Ascending aorta (tissue), 2 donors: Measurements from ENCODE around the gene MUC6. TPM values are rescaled to one million over a fixed set of nuclear protein-coding genes. Genes with fewer than 3 reads are reported as not detected.

ENCODE experiments used
- DNase-seq, 2 donors: peaks; one replicate each; pipeline ENCODE4 v3.0.0-alpha.2; 2019; ENCODE audit warnings: low spot score in 2 of 2
- H3K27ac ChIP-seq, 2 donors: fragments of 200-600 bp; sonication (generic); one replicate each; pipeline ENCODE4 v1.5.1; 2016 to 2017; ENCODE audit warnings: mild to moderate bottlenecking in 1 of 2
- H3K27me3 ChIP-seq: fragments of 200-600 bp; sonication (generic); one replicate; pipeline ENCODE4 v1.5.1; 2017
- H3K36me3 ChIP-seq, 2 donors: fragments of 200-600 bp; sonication (generic); one replicate each; pipeline ENCODE4 v1.5.1; 2016
- H3K4me1 ChIP-seq, 2 donors: fragments of 200-600 bp; sonication (generic); one replicate each; pipeline ENCODE4 v1.5.1; 2016 to 2017; ENCODE audit warnings: mild to moderate bottlenecking in 1 of 2
- H3K4me3 ChIP-seq, 2 donors: fragments of 200-600 bp; sonication (generic); one replicate each; pipeline ENCODE4 v1.5.1; 2016 to 2017; ENCODE audit warnings: mild to moderate bottlenecking in 1 of 2
- H3K9me3 ChIP-seq, 2 donors: fragments of 200-600 bp; sonication (generic); one replicate each; pipeline ENCODE4 v1.5.1; 2016
- intact Hi-C: fragments of 100-400 bp; cut with DNase I; formaldehyde crosslinking; loops from one replicate; pipeline ENCODE4 v1.15.1; 2023
- total RNA-seq: library from RNA; depleted of rRNA; stranded (reverse); fragments of >200 nt; gene quantifications from one replicate; pipeline ENCODE4 v1.1.0, GENCODE V29; 2016
- TF ChIP-seq, protein P1 (sequence below), 3 experiments: fragments of 200-600 bp in 2 of 3; fragments of 450-650 bp in 1 of 3; sonication (generic) in 2 of 3; IDR thresholded peaks; one replicate each; pipeline ENCODE4 v1.5.1; 2016 to 2019; ENCODE audit warnings: antibody characterized with exemption in 3 of 3, mild to moderate bottlenecking in 1 of 3, moderate library complexity in 1 of 3

The MUC6 gene
- total RNA-seq, 1 donor from 2014 or later, result not detected

DNA sequence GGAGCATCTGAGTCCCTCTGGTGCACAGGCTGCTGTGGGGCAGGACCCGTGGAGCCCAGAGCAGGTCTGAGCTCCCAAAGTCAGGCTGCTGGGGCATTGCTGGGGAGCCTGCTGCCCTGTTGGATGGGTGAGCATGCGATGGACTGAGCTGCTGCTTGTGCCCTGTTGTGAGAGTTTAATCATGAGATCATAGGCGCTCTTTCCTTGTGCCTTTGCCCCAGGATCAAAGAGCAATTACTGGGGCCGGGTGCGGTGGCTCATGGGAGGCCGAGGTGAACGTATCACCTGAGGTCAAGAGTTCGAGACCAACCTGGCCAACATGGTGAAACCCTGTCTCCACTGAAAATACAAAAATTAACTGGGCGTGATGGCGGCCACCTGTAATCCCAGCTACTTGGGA is 37.5 kb downstream of the MUC6 start:
- intact Hi-C loops, result no loop called here
- peaks cover 55 to 74% of the 10 kb centered on the region in 2 donors for H3K36me3 ChIP-seq

DNA sequence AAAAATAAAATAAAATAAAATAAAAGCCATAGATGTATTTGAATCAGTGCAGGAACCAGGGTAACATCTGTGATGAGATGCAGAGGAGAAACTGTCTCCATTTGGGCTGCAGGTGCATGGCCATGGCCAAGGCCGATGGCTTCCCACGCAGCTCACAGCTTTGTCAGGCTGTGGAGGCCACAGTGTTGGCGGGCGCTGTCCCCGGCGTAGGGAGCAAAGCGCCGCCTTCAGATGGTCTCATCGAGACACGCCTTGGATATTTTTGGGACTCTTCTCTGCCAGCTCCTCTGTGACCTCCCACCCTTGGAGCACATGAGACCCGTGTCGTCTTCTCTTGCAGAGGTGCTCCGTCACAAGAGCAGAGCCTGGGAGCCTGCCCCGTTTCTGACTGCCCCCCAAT is 38.6 kb downstream of the MUC6 start:
- DNase-seq, result no peak
- Histone ChIP-seq H3K4me3 (no peak overlapping the region), H3K36me3 (peaks cover 59 to 75% of the 10 kb centered on the region in 2 donors), H3K27me3 (no peaks in the 10 kb centered on the region), H3K27ac (no peak overlapping the region), H3K9me3 (no peaks in the 10 kb centered on the region), H3K4me1 (no peaks in the 10 kb centered on the region)
- intact Hi-C loops, result no loop called here
- TF ChIP-seq, protein P1, sequence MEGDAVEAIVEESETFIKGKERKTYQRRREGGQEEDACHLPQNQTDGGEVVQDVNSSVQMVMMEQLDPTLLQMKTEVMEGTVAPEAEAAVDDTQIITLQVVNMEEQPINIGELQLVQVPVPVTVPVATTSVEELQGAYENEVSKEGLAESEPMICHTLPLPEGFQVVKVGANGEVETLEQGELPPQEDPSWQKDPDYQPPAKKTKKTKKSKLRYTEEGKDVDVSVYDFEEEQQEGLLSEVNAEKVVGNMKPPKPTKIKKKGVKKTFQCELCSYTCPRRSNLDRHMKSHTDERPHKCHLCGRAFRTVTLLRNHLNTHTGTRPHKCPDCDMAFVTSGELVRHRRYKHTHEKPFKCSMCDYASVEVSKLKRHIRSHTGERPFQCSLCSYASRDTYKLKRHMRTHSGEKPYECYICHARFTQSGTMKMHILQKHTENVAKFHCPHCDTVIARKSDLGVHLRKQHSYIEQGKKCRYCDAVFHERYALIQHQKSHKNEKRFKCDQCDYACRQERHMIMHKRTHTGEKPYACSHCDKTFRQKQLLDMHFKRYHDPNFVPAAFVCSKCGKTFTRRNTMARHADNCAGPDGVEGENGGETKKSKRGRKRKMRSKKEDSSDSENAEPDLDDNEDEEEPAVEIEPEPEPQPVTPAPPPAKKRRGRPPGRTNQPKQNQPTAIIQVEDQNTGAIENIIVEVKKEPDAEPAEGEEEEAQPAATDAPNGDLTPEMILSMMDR (IDR thresholded peaks at IDR 0.05), result no peak

More for the DNA sequence above, 37.5 kb downstream of the MUC6 start:
- TF ChIP-seq, protein P1 (IDR thresholded peaks at IDR 0.05), result no peak
- Histone ChIP-seq H3K4me3 (no peak overlapping the region), H3K27me3 (no peaks in the 10 kb centered on the region), H3K9me3 (no peaks in the 10 kb centered on the region), H3K4me1 (no peaks in the 10 kb centered on the region), H3K27ac (no peak overlapping the region)
- no peak for DNase-seq

DNA sequence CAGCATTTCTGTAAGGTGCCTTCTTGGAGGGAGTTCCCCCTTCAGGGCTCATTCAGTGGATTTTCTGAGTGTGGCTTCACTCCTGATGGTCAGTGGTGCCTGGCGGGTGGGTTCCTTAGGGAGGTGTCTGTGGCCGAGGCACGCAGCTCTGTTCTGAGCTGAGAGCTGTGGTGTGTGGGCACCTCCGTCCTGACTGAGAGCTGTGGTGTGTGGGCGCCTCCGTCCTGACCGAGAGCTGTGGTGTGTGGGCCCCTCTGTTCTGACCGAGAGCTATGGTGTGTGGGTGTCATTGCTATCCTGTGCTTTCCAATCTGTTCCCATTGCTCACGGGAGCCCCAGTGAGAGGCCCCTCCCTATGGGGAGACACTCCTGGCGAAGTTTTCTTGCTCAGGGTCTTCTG is 39.8 kb downstream of the MUC6 start:
- Histone ChIP-seq H3K9me3 (no peaks in the 10 kb centered on the region), H3K4me1 (no peaks in the 10 kb centered on the region), H3K36me3 (peaks cover 59 to 75% of the 10 kb centered on the region in 2 donors), H3K27ac (no peak overlapping the region), H3K4me3 (no peak overlapping the region), H3K27me3 (no peaks in the 10 kb centered on the region)
- intact Hi-C loops, result no loop called here
- no peak for DNase-seq
- TF ChIP-seq, protein P1 (IDR thresholded peaks at IDR 0.05), result no peak

DNA sequence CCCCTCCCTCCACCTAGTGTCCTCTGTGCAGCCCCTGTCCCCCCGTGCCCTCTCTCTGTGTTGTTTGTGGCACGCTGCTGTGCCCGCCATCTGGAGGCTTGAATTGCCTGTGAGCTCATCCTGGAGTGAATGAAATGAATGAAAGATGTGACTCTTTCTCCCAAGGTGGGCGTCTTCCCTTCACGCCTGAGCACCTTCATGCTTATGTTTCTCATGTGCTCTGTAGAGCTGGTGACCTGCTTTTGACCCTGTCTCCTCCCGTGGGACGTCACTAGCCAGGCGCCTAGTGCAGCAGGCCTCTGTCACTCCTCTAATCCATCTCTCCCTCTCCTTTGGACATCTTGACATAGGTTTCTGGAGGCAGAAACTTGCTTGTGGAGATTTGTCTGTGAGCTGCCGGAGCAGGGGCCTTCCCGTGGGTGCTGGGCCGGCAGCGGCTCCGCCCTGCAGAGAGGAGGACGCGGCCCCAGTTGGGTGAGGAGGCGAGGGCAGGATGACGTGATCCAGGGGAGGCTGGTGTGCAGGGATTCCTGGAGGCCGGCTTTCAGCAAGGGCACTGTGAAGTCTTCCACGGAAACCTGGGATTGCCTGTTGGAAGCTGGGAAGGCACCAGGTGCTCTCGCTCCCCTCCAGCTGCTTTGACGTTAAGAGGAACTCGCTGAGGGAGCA is 40.6 kb downstream of the MUC6 start:
- DNase-seq, result no peak
- H3K36me3 ChIP-seq, result peaks cover 51 to 73% of the 10 kb centered on the region in 2 donors
- intact Hi-C loops, result no loop called here
- H3K9me3 ChIP-seq, result no peaks in the 10 kb centered on the region
- H3K27ac ChIP-seq, result no peak overlapping the region
- no peaks in the 10 kb centered on the region for H3K4me1 ChIP-seq
- TF ChIP-seq, protein P1 (IDR thresholded peaks at IDR 0.05), result no peak
- no peak overlapping the region for H3K4me3 ChIP-seq
- no peaks in the 10 kb centered on the region for H3K27me3 ChIP-seq

DNA sequence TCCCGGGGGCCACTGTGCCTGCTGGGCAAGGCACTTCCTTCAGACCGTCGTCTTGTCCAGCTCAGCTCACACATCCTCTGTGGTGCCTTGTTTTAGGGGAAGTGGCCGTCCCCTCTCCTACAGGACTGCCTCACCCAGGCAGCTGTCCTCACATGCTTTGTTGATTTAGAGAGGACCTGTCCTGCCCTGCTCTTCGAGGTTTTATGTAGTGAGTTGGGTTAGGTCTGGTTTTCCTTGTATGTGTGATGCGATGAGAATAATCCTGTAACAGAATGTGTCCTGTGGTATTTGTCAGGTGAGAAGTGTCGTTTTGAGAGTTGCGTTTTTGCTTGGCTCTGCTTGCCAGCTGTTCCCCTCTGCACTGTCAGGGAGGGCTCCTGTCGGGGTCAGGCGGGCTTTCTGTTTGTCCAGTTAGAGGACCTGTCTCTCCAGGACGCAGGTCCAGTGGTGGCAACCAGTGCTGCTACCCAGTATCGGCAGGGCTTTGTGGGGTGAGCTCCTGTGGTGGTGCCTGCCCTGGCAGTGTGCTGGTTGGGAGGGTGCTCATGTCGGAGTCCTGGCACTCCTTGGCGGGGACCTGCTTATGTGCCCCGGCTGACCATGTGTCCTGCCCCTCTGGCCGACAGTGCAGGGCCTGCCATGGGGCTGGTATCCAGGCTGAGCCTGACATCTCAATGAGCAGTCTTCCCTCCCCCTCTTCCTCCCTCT is 41.3 kb downstream of the MUC6 start:
- Histone ChIP-seq H3K36me3 (peaks cover 45 to 67% of the 10 kb centered on the region in 2 donors), H3K27ac (no peak overlapping the region), H3K4me3 (no peak overlapping the region), H3K27me3 (no peaks in the 10 kb centered on the region), H3K9me3 (no peaks in the 10 kb centered on the region), H3K4me1 (no peaks in the 10 kb centered on the region)
- TF ChIP-seq, protein P1 (IDR thresholded peaks at IDR 0.05), result no peak
- DNase-seq, result no peak
- intact Hi-C loops, result no loop called here
